Cardiac muscle cell (in vitro differentiated cells and primary cell): ENCODE data around the gene SLC35G6. TPM values are rescaled to one million over a fixed set of nuclear protein-coding genes. Genes with fewer than 3 reads are reported as not detected.

Experiments
- DNase-seq, 2 donors: peaks; one replicate each; pipeline versions ENCODE4 v3.0.0 to v3.0.0-alpha.2; 2010 to 2017; ENCODE audit warnings: low read depth in 1 of 2, low spot score in 1 of 2
- H3K27ac ChIP-seq: fragments of 200-600 bp; sonication (generic); 2 replicates; pipeline ENCODE4 v1.5.1; 2016
- H3K27me3 ChIP-seq: fragments of 200-600 bp; sonication (generic); 2 replicates; pipeline ENCODE4 v1.6.0; 2016; ENCODE audit warnings: control low read depth
- H3K36me3 ChIP-seq: fragments of 200-600 bp; sonication (generic); 2 replicates; pipeline ENCODE4 v1.5.1; 2016; ENCODE audit warnings: control low read depth
- H3K4me1 ChIP-seq: fragments of 200-600 bp; sonication (generic); 2 replicates; pipeline ENCODE4 v1.8.1; 2017; ENCODE audit warnings: low read depth, mild to moderate bottlenecking, mixed run types
- H3K4me3 ChIP-seq: fragments of 200-600 bp; sonication (generic); 2 replicates; pipeline ENCODE4 v1.5.1; 2016; ENCODE audit warnings: mild to moderate bottlenecking
- H3K9me3 ChIP-seq: fragments of 200-600 bp; sonication (generic); 2 replicates; pipeline ENCODE4 v1.5.1; 2017; ENCODE audit warnings: low read depth, mild to moderate bottlenecking, control low read depth
- polyA plus RNA-seq: library from polyadenylated mRNA; unstranded; fragments of >200 nt; fragmentation: Nextera tagmentation; extraction: Ambion mirVana; gene quantifications from 2 replicates; pipeline ENCODE4 v1.2.1, GENCODE V29; 2016
- total RNA-seq: library from RNA; depleted of rRNA; stranded (reverse); fragments of >200 nt; gene quantifications from 2 replicates; pipeline ENCODE4 v1.2.3, GENCODE V29; 2016
- TF ChIP-seq, protein P1 (sequence below): IDR thresholded peaks from 2 replicates; pipeline ENCODE4 v1.5.1; 2012; ENCODE audit warnings: low read depth, mild to moderate bottlenecking, low read length

Gene SLC35G6
- total and polyA plus RNA-seq, 2 experiments from 2014 or later: 1.9 TPM; not detected in 1

DNA sequence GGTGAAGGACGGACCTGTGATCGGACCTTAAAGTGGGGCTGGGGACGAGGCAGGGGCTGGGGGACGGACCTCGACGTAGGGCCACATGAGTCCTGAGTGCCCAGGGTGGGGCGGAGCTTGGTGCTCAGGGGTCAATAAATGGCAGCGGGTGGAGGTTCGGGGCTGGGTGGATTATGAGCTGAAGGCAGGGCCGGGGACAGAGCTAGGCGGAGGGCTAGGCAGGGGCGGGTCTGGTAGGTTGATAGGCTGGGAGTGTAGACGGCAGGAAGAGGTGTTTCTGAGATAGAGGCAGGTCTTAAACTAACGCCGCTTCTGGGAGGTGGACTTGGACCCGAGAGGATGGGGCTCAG, 35.7 kb upstream of the SLC35G6 start:
- Histone ChIP-seq H3K27me3 (no peaks in the 10 kb centered on the region), H3K4me1 (peaks cover 13% of the 10 kb centered on the region), H3K4me3 (peak overlapping the region; percentile 28), H3K27ac (peak overlapping the region; percentile 47), H3K36me3 (no peaks in the 10 kb centered on the region), H3K9me3 (no peaks in the 10 kb centered on the region)
- TF ChIP-seq, protein P1, sequence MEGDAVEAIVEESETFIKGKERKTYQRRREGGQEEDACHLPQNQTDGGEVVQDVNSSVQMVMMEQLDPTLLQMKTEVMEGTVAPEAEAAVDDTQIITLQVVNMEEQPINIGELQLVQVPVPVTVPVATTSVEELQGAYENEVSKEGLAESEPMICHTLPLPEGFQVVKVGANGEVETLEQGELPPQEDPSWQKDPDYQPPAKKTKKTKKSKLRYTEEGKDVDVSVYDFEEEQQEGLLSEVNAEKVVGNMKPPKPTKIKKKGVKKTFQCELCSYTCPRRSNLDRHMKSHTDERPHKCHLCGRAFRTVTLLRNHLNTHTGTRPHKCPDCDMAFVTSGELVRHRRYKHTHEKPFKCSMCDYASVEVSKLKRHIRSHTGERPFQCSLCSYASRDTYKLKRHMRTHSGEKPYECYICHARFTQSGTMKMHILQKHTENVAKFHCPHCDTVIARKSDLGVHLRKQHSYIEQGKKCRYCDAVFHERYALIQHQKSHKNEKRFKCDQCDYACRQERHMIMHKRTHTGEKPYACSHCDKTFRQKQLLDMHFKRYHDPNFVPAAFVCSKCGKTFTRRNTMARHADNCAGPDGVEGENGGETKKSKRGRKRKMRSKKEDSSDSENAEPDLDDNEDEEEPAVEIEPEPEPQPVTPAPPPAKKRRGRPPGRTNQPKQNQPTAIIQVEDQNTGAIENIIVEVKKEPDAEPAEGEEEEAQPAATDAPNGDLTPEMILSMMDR: no peak
- peak in 1 of 2 donors; percentile 85 for DNase-seq

DNA sequence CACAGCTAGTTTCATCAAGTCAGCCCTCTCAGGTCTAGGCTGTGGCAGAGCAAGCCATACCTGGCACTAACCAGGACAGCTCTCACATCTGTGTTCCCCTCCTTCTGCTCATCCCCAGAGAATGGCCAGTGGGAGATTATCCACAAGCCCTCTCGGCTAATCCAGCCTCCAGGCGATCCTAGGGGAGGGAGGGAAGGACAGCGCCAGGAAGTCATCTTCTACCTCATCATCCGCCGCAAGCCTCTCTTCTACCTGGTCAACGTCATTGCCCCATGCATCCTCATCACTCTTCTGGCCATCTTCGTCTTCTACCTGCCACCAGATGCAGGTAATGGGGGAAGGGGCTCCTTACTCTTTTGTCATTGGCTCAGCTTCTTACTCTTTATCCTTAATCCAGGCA, 32.8 kb upstream of the SLC35G6 start:
- no peaks in the 10 kb centered on the region for H3K36me3 ChIP-seq
- no peaks in the 10 kb centered on the region for H3K27me3 ChIP-seq
- no peak overlapping the region for H3K27ac ChIP-seq
- TF ChIP-seq, protein P1: no peak
- H3K4me3 ChIP-seq: no peak overlapping the region
- no peak for DNase-seq
- peaks cover 6% of the 10 kb centered on the region for H3K4me1 ChIP-seq
- no peaks in the 10 kb centered on the region for H3K9me3 ChIP-seq

DNA sequence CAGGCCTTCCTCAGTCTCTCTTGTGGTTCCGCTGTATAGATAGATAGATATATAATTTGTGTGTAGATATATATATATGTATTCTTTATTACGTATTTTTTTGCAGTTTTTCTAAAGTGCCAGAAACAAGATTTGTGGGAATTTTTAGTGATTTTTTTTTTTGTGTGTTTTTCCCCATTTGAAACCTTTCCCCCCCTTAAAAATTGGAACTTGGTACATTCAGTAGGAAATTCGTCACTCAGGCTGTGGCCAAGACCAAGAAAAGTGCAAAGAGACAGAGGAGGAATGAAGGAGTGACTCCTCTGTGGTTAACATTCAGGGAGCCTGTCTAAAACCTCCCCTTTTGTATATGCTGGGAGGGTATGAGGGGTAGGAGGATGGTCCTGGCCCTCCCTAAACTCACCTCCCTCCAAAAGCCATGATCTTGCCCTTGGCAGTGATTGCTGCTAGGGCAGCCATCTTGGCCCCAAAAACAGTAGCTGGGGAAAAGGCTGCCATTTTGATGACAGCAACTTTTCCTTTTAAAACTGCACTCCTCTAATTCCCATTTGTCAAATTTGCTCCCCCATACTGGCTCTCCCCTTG, 21.2 kb upstream of the SLC35G6 start:
- Histone ChIP-seq H3K9me3 (no peaks in the 10 kb centered on the region), H3K4me3 (no peak overlapping the region), H3K27ac (no peak overlapping the region), H3K36me3 (no peaks in the 10 kb centered on the region), H3K4me1 (no peaks in the 10 kb centered on the region), H3K27me3 (no peaks in the 10 kb centered on the region)
- TF ChIP-seq, protein P1: no peak
- no peak for DNase-seq

DNA sequence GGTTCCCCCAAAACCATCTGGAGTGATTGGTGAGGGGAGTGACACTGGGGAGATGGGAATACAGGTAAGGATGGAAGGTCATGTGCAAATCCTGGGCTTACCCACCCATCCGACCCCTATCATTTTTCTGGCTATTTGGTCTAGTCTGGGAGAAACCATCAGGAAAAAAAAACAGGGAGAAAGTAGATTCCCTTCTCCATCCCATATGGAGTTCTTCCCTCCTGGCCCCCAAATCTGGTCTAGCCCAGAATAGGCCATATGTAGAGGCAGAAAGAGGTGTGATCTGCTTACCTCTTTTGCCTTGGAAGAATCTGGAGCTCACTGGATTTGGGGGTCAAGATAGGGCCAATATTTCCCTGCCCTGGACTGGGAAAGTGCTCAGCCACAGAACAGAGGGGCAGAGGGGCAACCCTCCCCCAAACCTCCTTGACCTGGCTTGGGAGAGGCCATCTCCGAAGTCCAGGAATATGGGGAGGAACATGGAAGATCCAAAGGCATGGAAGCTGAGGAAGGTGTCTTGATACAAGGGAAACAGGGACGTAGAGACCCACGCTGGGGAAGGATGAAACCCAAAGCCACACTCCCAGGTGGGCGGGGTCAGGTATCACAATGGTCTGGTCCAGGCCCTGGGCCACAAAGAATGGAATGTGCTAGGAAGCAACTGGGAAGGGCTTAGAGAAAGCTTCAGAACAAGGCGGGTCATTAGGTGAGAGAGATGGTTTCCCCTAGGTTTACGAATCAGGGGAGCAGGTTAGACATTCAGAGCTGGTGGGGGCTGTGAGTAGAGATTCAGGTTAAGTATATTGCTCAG, 20.2 kb upstream of the SLC35G6 start:
- H3K36me3 ChIP-seq: peaks cover 3% of the 10 kb centered on the region
- TF ChIP-seq, protein P1: no peak
- no peak overlapping the region for H3K4me3 ChIP-seq
- H3K4me1 ChIP-seq: no peaks in the 10 kb centered on the region
- DNase-seq: no peak
- H3K27me3 ChIP-seq: no peaks in the 10 kb centered on the region
- no peak overlapping the region for H3K27ac ChIP-seq
- H3K9me3 ChIP-seq: no peaks in the 10 kb centered on the region

DNA sequence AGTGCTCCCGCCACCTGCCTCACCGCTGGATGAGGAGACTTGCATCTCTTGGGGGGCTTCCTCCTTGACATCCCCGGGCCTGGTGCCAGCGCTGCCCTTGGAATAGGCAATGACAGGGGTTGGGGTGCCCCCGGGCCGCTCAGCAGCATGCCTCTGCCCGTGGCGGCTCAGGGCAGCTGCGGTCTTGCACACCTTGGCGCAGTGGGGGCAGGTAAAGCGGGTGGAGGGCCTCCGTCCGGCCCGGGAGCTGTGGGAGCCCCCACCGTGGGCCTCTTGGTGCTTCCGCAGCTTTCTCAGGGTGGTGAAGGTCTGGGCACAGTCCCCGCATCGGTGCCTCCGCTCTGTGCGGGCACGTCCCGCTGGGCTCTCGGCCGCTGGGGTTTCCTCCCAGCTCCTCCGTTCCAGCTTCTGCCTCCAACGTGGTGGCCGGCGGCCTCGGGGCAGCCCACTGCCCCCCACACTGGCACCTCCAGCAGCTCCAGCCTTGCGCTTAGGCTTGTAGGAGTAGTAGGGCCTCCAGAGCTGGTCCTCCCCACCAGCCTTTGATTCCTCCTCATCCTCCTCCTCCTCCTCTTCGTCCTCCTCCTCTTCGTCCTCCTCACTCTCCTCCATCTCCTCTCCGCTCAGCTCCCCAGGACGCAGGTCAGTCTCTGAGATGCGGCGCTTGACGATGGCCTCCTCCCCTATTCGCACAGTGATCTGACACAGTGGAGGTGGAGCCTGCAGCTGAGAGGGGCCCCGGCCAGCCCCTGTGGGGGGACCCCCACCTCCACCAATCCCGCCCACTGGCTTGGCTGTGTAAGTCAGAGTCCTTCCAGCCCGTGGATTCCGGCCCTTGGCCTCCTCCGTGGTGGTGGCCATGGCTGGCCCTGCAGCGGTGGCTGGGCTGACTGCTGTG, 18.5 kb upstream of the SLC35G6 start:
- Histone ChIP-seq H3K4me1 (no peaks in the 10 kb centered on the region), H3K4me3 (no peak overlapping the region), H3K27ac (peak overlapping the region; percentile 54), H3K36me3 (peaks cover 3% of the 10 kb centered on the region), H3K9me3 (no peaks in the 10 kb centered on the region), H3K27me3 (no peaks in the 10 kb centered on the region)
- DNase-seq: no peak
- TF ChIP-seq, protein P1: no peak
